T-helper 2 cell treated with Interferon-gamma antibody and Interleukin-4, amounts not matched to agents 100 ng/mL and 5 ng/mL, for 36 hours (primary cell): ENCODE data around the gene ANO2. TPM values are rescaled to one million over a fixed set of nuclear protein-coding genes. Genes with fewer than 3 reads are reported as not detected.
"Not testable (repeated sequence)": the region's sequence is repeated elsewhere in the genome, so short reads cannot be mapped to it uniquely, and the experiment has no call there.

Experiments used
- intact Hi-C: fragments of 100-400 bp; cut with micrococcal nuclease; formaldehyde crosslinking; loops from one replicate; pipeline ENCODE4 v1.15.1; 2023
- total RNA-seq: library from RNA; stranded (reverse); gene quantifications from 2 replicates; pipeline ENCODE4 v1.2.3, GENCODE V29; 2022

The ANO2 gene
- total RNA-seq, 1 donor from 2014 or later: not detected

DNA sequence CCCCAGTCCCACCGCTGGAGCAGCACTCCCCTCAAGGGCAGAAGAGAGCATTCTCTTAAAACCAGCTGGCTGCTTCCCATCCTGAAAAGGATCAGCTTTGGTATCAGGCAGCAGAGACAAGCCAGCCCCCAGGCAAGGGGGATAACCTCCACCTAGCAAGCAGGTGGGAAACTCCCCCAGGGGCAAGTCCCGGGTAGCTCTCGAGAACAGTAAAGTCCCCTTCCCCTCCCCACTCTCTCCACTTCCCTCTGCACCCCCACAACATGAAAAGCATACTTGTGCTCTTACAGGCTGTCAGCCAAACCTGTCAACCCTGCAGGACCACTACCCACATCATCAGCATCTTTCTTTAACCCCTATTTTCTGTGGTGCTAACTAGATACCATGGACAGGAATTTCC lies 259.1 kb downstream of the ANO2 start:
- intact Hi-C loops: no loop called here

DNA sequence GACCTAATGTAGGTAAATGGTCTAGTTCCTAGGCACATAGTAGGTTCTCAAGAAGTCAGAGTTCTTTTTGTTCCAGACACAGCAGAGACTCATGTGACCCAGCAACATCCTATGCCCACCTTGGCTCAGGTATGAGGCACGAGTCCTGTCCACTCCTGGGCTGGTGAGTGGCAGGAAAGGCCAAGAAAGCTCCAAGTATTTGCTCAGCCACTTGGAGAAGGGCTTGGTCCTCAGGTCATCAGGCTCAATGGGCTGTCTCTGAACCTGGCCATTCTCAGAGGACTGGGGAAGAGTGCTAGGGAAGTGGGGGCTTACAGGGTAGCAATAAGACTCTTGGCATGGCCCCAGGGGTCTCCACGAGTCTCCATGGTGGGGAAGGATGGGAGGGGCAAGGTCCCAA lies 260.1 kb downstream of the ANO2 start:
- intact Hi-C loops: no loop called here

- intact Hi-C loops: no loop called here
Observed at GRCh38 chr12:5682581-5682980, 262.5 kb downstream of the ANO2 start.

- intact Hi-C loops: no loop called here
Observed at GRCh38 chr12:5678176-5678575, 266.9 kb downstream of the ANO2 start.

DNA sequence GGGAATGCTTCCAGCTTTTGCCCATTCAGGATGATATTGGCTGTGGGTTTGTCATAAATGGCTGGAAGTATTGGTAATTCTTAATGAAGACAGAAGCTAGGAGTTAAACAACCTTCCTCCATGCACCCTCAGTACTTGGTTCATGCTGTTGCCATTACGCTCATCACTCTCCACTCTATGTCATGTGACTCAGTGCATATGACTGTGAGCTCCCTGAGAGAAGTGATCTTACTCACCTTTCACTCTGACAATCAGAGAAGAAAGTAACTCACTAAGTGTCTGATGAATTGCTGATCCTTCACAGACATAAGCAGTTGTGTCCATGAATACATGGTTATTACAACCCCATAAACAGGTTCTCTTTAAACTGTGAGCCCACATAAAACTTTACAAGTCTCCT lies 275.4 kb downstream of the ANO2 start:
- intact Hi-C loops: not testable (repeated sequence)

- intact Hi-C loops: no loop called here
Observed at GRCh38 chr12:5665615-5666014, 279.4 kb downstream of the ANO2 start.

DNA sequence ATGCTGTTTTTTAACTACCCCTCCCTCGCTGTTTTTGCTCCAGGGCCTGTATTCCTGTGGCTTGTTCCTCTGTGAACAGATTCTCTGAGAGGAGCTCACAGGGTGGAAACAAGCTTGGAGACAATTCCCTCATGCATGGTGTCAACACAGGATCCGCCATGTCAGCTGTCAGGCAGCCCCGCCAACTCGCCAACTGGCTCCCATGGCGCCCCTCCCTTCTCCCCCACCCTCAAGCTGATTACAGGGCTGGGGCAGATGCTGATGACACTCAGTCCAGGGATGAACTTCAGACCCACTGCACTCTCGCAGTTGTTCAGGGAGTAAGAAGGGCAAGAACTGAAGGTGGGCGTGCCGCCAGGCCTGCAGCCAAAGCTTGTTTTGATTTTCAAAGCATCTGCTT lies 283.2 kb downstream of the ANO2 start:
- intact Hi-C loops: no loop called here

- intact Hi-C loops: no loop called here
Observed at GRCh38 chr12:5660238-5660637, 284.8 kb downstream of the ANO2 start.

- intact Hi-C loops: not testable (repeated sequence)
Observed at GRCh38 chr12:5658339-5658941, 286.6 kb downstream of the ANO2 start.

DNA sequence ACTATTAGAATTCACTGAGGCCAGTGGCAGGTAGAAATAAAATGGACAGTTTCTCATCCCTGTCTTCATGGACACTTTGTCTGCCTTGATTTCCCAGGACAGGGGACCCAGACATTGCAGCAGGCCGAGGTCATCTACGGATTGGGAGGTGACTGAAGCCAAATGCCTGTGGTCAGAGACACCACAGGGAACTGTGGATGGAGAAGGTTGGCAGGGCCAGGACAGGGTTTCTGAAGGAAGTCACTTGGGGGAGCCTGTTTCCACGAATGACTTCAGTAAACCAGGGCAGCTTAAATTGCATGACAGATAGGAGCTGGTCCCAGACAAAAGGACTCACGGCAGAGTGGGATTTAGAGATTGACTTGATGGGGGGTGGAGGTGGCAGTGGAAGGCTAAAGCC lies 288.2 kb downstream of the ANO2 start:
- intact Hi-C loops: no loop called here

DNA sequence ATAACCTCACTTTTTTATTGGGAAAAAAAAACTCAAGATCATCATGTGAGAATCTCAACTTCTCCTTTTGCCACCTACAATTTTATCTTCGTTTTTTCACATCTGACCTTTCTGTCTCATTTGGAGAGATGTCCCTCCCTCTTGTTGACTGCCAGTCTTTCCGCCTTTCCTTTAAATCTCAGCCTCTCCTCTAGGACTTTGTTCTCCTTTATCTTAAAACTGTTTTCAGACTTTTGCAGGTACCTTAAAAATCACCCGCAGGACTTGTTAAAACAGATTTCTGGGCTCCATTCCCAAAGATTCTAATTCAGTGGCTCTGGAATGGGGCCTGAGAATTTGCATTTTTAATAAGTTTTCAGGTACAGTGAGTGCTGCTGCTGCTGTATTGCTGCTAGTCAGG lies 289.9 kb downstream of the ANO2 start:
- intact Hi-C loops: no loop called here

- intact Hi-C loops: no loop called here
Observed at GRCh38 chr12:5654019-5654418, 291.0 kb downstream of the ANO2 start.

- intact Hi-C loops: no loop called here
Observed at GRCh38 chr12:5650829-5651461, 294.1 kb downstream of the ANO2 start.

DNA sequence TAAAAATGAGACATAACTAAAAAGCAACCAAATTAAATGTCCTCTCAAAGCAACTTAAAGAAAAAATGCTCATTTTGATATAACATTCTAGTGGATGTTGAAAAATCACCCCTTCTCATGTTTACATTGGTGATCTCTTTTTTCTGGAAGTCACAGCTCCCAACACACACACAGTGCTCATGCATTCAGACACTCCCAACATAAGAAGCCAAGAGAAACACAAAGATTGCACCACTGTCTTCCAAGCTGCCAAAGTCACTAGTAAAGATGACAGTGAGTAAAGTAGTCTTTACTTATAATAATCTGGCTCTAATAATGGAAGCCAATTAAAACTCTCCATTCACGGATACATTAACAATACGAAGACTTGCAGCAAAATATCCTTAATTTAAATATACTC lies 294.8 kb downstream of the ANO2 start:
- intact Hi-C loops: no loop called here

- intact Hi-C loops: no loop called here
Observed at GRCh38 chr12:5648692-5649359, 296.2 kb downstream of the ANO2 start.

GRCh38 chr12:5643266-5643665 lies 301.8 kb downstream of the ANO2 start:
- intact Hi-C loops: no loop called here

GRCh38 chr12:5637698-5638097 lies 307.4 kb downstream of the ANO2 start:
- intact Hi-C loops: no loop called here

GRCh38 chr12:5636907-5637306 lies 308.2 kb downstream of the ANO2 start:
- intact Hi-C loops: no loop called here

DNA sequence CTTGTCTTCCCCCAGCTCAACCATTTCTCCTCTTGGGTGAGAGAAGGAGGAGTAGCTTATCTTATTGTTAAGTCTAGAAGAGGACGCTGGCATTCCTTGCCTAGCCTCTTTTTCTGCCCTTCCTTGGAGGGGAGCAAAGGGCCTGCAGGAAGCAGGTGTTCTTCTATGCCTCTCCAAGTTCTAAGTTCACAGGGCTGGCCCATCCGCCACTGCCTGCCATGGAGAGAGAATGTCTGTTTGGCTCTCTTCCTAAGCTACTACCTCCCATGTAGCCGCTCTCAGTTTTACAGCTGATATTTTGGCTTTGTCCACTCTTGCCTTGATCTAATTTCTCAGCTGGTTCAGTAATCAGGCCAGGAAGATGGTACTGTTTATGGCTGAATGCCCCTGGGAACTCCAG lies 312.0 kb downstream of the ANO2 start:
- intact Hi-C loops: no loop called here

GRCh38 chr12:5632453-5632852 lies 312.6 kb downstream of the ANO2 start:
- intact Hi-C loops: no loop called here

GRCh38 chr12:5631497-5631896 lies 313.6 kb downstream of the ANO2 start:
- intact Hi-C loops: no loop called here

GRCh38 chr12:5630726-5631125 lies 314.3 kb downstream of the ANO2 start:
- intact Hi-C loops: no loop called here

DNA sequence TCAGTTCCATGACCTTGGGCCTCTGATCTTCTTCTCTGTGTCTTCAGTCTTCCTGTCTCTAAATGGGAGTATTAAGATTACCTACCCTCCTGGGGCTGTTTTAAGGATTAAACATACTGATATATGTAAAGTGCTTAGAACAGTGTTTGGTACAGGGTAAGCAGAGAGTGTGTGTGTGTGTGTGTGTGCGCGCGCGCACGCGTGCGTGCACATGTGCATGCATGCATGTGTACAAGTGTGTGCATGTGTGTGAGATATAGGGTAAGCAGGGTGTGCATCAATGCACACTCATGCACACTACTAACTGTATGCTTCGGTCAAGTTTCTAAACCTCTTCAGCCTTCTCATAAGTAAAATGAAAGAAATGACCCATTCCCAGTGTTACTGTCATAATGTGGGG lies 316.6 kb downstream of the ANO2 start:
- intact Hi-C loops: no loop called here
